ENCODE results near the gene PRELID1.

PRELID1 gene

GRCh38 chr5:177297922-177298321, 5.7 kb upstream of the PRELID1 start:
- in situ Hi-C loops (cut with HindIII; ENCODE audit: low sequenced_read_pairs), result no loop called here

- in situ Hi-C loops (cut with HindIII; ENCODE audit: low sequenced_read_pairs), result loop anchor here (25.0 kb wide), 1 partner anchor 187 kb away; no protein-coding TSS in a partner anchor
Measured at GRCh38 chr5:177299697-177300096, 3.9 kb upstream of the PRELID1 start.

- in situ Hi-C loops (cut with HindIII; ENCODE audit: low sequenced_read_pairs), result loop anchor here (25.0 kb wide), 1 partner anchor 188 kb away; no protein-coding TSS in a partner anchor
Measured at GRCh38 chr5:177300236-177300880, 3.2 kb upstream of the PRELID1 start.

GRCh38 chr5:177300951-177301350, 2.6 kb upstream of the PRELID1 start:
- in situ Hi-C loops (cut with HindIII; ENCODE audit: low sequenced_read_pairs), result loop anchor here (25.0 kb wide), 1 partner anchor 189 kb away; no protein-coding TSS in a partner anchor

GRCh38 chr5:177301503-177302165, 2.0 kb upstream of the PRELID1 start:
- in situ Hi-C loops (cut with HindIII; ENCODE audit: low sequenced_read_pairs), result loop anchor here (25.0 kb wide), 1 partner anchor 189 kb away; no protein-coding TSS in a partner anchor

GRCh38 chr5:177302354-177303110, 1.1 kb upstream of the PRELID1 start:
- in situ Hi-C loops (cut with HindIII; ENCODE audit: low sequenced_read_pairs), result loop anchor here (25.0 kb wide), 1 partner anchor 190 kb away; no protein-coding TSS in a partner anchor

GRCh38 chr5:177303925-177304391, 359 bp downstream of the PRELID1 start:
- in situ Hi-C loops (cut with HindIII; ENCODE audit: low sequenced_read_pairs), result loop anchor here (25.0 kb wide), 1 partner anchor 192 kb away; no protein-coding TSS in a partner anchor

- in situ Hi-C loops (cut with HindIII; ENCODE audit: low sequenced_read_pairs), result loop anchor here (25.0 kb wide), 1 partner anchor 192 kb away; no protein-coding TSS in a partner anchor
Measured at GRCh38 chr5:177304392-177305119, 957 bp downstream of the PRELID1 start.

- in situ Hi-C loops (cut with HindIII; ENCODE audit: low sequenced_read_pairs), result loop anchor here (25.0 kb wide), 1 partner anchor 194 kb away; no protein-coding TSS in a partner anchor
Measured at GRCh38 chr5:177306103-177306640, 2.6 kb downstream of the PRELID1 start.

- in situ Hi-C loops (cut with HindIII; ENCODE audit: low sequenced_read_pairs), result loop anchor here (25.0 kb wide), 1 partner anchor 195 kb away; no protein-coding TSS in a partner anchor
Measured at GRCh38 chr5:177306674-177307543, 3.3 kb downstream of the PRELID1 start.

- in situ Hi-C loops (cut with HindIII; ENCODE audit: low sequenced_read_pairs), result loop anchor here (25.0 kb wide), 1 partner anchor 195 kb away; no protein-coding TSS in a partner anchor
Measured at GRCh38 chr5:177307544-177308363, 4.2 kb downstream of the PRELID1 start.

- in situ Hi-C loops (cut with HindIII; ENCODE audit: low sequenced_read_pairs), result loop anchor here (25.0 kb wide), 1 partner anchor 196 kb away; no protein-coding TSS in a partner anchor
Measured at GRCh38 chr5:177308740-177309139, 5.1 kb downstream of the PRELID1 start.

- in situ Hi-C loops (cut with HindIII; ENCODE audit: low sequenced_read_pairs), result loop anchor here (25.0 kb wide), 1 partner anchor 197 kb away; no protein-coding TSS in a partner anchor
Measured at GRCh38 chr5:177309351-177310191, 6.0 kb downstream of the PRELID1 start.

GRCh38 chr5:177310332-177310731, 6.7 kb downstream of the PRELID1 start:
- in situ Hi-C loops (cut with HindIII; ENCODE audit: low sequenced_read_pairs), result loop anchor here (25.0 kb wide), 1 partner anchor 198 kb away; no protein-coding TSS in a partner anchor

GRCh38 chr5:177310757-177311391, 7.3 kb downstream of the PRELID1 start:
- in situ Hi-C loops (cut with HindIII; ENCODE audit: low sequenced_read_pairs), result loop anchor here (25.0 kb wide), 1 partner anchor 199 kb away; no protein-coding TSS in a partner anchor

- in situ Hi-C loops (cut with HindIII; ENCODE audit: low sequenced_read_pairs), result loop anchor here (25.0 kb wide), 1 partner anchor 199 kb away; no protein-coding TSS in a partner anchor
Measured at GRCh38 chr5:177311392-177311722, 7.8 kb downstream of the PRELID1 start.

All from endothelial cell of hepatic sinusoid (primary cell).